GM06990 (cell line): ENCODE measurements around the gene LCORL.
"Not testable (repeated sequence)": the region's sequence is repeated elsewhere in the genome, so short reads cannot be mapped to it uniquely, and the experiment has no call there.

Experiments
- DNase-seq: peaks from one replicate; pipeline ENCODE4 v3.0.0-alpha.2; 2011; ENCODE audit not compliant: insufficient read length; ENCODE audit errors: extremely low read depth
- H3K27me3 ChIP-seq: replicated peaks from 2 replicates; pipeline ENCODE4 v1.6.0; 2011; ENCODE audit warnings: low read length; ENCODE audit not compliant: control insufficient read depth, insufficient read depth
- H3K36me3 ChIP-seq: 2 replicates; pipeline ENCODE4 v1.5.1; 2011; ENCODE audit warnings: low read length; ENCODE audit not compliant: control insufficient read depth, insufficient read depth
- H3K4me3 ChIP-seq: replicated peaks from 2 replicates; pipeline ENCODE4 v1.5.1; 2011; ENCODE audit warnings: low read depth, mild to moderate bottlenecking, control low read depth, low read length
- TF ChIP-seq, protein P1 (sequence below): IDR thresholded peaks from 2 replicates; pipeline ENCODE4 v1.5.1; 2011; ENCODE audit warnings: low read length, control low read depth, mild to moderate bottlenecking, inconsistent platforms; ENCODE audit not compliant: insufficient read depth, poor library complexity, severe bottlenecking

Gene LCORL

GRCh38 chr4:17866810-17867209 lies 154.7 kb downstream of the LCORL start:
- H3K36me3 ChIP-seq: no peaks in the 10 kb centered on the region
- no peaks in the 10 kb centered on the region for H3K27me3 ChIP-seq
- H3K4me3 ChIP-seq: no peak overlapping the region
- no peak for DNase-seq
- TF ChIP-seq, protein P1, sequence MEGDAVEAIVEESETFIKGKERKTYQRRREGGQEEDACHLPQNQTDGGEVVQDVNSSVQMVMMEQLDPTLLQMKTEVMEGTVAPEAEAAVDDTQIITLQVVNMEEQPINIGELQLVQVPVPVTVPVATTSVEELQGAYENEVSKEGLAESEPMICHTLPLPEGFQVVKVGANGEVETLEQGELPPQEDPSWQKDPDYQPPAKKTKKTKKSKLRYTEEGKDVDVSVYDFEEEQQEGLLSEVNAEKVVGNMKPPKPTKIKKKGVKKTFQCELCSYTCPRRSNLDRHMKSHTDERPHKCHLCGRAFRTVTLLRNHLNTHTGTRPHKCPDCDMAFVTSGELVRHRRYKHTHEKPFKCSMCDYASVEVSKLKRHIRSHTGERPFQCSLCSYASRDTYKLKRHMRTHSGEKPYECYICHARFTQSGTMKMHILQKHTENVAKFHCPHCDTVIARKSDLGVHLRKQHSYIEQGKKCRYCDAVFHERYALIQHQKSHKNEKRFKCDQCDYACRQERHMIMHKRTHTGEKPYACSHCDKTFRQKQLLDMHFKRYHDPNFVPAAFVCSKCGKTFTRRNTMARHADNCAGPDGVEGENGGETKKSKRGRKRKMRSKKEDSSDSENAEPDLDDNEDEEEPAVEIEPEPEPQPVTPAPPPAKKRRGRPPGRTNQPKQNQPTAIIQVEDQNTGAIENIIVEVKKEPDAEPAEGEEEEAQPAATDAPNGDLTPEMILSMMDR: no peak

DNA sequence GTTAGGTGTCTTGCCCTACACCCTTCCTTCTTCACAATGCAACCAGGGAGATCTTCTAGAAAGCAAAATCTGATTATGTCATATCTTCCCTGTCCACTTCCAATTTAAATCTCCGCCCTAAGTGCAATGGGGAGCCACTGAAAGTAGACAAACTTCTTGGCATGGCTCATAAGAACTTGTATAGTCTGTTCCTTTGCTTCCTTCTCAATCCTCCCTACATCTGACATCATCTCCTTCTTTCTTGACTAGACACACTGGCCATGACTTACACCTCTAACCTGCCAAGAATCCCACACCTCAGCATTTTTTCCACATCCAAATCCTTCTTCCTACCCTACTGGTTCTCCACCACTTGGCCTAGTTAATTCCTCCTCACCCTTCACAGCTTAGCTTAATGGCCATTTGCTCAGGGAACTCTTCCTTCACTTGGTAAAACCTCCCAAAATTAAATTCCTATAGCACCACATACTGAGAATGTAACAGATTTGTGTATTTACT lies 155.6 kb downstream of the LCORL start:
- H3K4me3 ChIP-seq: no peak overlapping the region
- TF ChIP-seq, protein P1: no peak
- H3K36me3 ChIP-seq: no peaks in the 10 kb centered on the region
- DNase-seq: no peak
- H3K27me3 ChIP-seq: no peaks in the 10 kb centered on the region

- H3K27me3 ChIP-seq, H3K36me3 ChIP-seq: not testable (repeated sequence)
Observed at GRCh38 chr4:17861906-17862305, 159.6 kb downstream of the LCORL start.

DNA sequence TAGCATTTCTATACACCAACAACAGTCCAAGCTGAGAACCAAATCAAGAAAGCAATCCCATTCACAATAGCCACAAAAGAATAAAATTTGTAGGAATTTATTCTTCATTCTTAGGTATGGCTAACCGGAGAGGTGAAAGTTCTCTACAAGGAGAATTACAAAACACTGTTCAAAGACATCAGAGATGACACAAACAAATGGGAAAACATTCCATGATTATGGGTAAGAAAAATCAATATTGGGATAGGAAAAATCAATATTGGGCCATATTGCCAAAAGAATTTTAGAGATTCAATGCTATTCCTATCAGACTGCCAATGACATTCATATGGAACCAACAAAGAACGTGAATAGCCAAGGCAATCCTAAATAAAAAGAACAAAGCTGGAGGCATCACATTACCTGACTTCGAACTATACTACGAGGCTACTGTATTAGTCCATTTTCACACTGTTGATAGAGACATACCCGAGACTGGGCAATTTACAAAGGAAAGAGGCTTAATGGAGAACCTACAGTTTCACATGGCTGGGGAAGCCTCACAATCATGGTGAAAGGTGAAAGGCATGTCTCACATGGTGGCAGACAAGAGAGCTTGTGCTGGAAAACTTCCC lies 161.7 kb downstream of the LCORL start:
- no peaks in the 10 kb centered on the region for H3K36me3 ChIP-seq
- no peak overlapping the region for H3K4me3 ChIP-seq
- no peak for DNase-seq
- TF ChIP-seq, protein P1: no peak
- H3K27me3 ChIP-seq: no peaks in the 10 kb centered on the region

More at GRCh38 chr4:17861906-17862305, 159.6 kb downstream of the LCORL start:
- H3K4me3 ChIP-seq, DNase-seq: not testable (repeated sequence)

- TF ChIP-seq, protein P1: no peak
- no peaks in the 10 kb centered on the region for H3K27me3 ChIP-seq
- no peak for DNase-seq
Observed at GRCh38 chr4:17854036-17854435, 167.5 kb downstream of the LCORL start.

DNA sequence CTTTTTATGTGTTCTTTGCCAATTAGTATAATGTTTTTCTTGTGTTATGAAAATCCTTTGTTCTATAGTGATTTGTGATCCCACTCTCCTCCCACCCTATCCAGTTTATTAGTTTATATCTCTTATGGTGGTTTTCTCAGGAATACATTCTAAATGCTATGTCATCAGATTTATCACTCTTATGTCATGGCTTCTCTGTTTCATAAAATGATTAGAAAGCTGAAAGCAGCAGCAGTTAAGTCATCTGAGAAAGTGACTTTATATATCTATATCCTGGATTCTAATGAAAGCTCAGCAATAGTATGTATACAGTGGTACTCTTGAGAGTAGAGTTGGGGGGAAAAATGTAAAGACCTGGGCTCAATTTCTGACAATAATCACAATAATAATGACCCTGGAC lies 169.6 kb downstream of the LCORL start:
- Histone ChIP-seq H3K36me3 (no peaks in the 10 kb centered on the region), H3K27me3 (no peaks in the 10 kb centered on the region), H3K4me3 (no peak overlapping the region)
- no peak for DNase-seq
- TF ChIP-seq, protein P1: no peak

More at GRCh38 chr4:17854036-17854435, 167.5 kb downstream of the LCORL start:
- Histone ChIP-seq H3K36me3 (no peaks in the 10 kb centered on the region), H3K4me3 (no peak overlapping the region)

GRCh38 chr4:17850295-17850694 lies 171.3 kb downstream of the LCORL start:
- not testable (repeated sequence) for H3K27me3 ChIP-seq, H3K36me3 ChIP-seq, H3K4me3 ChIP-seq, DNase-seq
